Measurements from ENCODE around the gene RBMS1.

RBMS1 gene

DNA sequence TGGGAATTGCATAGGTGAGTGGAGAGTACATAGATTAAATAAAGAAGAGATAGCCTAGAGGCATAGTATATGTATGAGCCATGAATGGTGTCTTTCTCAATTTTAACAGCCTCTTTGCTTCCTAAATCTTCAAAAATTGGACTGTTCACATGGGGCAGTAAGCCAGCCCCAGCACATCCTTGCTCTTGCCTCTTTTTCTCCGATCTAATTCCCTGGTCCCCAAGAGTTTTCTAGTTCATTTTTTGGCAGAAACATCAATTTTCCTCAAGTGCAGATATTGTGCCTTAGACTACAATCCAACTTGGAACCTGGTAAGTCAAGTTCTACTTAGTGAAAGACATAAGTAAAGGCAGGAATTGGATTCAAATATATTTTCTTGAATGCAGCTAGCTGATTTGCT lies 243.7 kb downstream of the RBMS1 start:
- DNase-seq: no peak

DNA sequence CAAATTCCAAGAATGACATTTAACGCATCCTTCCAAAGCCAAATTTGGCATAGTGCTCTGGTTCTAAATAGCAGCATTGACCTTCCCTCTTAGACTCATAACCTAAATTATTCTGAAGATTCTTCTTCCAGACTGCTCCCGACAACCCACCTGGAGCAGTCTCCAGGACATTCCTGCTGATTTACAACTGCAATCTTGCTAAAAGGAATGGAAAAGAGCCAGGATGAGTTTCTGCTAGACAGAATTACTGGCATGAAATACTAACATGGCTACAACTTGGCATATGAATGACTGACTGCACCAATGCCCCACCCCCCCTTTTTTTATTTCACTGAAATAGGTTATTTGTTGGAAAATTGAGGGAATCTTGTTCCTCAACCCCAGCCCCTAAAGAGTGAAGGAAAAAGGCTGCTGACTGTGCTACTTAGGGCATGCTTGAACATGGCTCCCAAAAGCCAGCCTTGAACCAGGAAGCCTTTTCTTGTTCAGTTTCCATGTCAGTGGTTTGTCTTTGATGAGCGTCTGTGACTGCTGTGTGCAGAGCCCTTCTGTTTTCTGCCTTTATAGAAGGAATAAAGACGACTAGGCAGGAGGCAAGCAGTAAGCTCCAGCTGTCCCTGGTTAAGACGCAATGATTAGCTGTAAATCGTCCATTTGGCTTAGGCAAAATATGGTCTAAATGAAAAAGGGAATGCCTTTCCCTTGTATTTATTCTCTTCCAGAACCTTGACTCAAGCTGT lies 246.1 kb downstream of the RBMS1 start:
- no peak for DNase-seq

DNA sequence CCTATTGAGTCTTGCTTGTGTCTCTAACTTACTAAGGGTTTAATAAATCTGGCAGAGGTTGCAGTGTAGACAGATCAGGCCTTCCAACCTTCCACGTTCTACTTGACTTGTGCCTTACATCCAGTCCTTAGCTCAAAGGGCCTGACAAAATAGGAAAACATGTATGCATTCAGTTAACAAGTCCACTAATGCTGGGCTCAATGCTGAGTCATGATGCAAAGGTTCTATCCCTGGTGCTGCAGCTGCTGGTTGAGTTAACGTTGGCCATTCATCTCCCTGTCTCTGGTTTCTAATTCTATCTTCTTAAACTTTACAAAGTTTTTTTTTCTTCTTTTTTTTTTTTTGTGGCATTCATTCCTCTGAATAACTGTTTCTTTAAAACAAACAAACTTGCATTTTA lies 247.3 kb downstream of the RBMS1 start:
- no peak for DNase-seq

DNA sequence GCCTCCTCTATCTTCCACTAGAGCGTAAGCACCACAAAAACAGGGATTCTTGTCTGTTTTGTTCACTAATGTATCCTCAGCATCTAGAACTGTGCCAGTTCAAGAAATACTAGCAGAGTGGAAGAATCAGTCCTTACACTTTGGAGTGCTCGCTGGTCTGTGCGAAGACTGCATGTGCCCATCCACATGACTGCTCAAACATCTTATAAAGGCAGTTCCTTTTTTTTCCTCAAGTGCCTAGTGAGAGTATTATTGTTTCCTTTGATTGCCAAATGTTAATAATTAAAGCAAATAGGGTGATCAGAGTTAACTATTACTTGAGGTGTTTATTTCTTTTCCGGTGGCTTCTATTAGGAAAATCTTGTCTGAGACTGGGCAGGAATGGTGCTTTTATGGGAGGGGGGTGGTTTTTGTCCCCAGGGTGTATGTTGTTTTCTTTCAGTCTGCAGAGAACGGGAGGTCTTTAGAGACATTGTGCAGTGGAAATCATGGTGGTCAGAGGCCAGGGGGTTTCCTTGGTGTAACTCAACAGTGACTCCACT lies 247.9 kb downstream of the RBMS1 start:
- no peak for DNase-seq

DNA sequence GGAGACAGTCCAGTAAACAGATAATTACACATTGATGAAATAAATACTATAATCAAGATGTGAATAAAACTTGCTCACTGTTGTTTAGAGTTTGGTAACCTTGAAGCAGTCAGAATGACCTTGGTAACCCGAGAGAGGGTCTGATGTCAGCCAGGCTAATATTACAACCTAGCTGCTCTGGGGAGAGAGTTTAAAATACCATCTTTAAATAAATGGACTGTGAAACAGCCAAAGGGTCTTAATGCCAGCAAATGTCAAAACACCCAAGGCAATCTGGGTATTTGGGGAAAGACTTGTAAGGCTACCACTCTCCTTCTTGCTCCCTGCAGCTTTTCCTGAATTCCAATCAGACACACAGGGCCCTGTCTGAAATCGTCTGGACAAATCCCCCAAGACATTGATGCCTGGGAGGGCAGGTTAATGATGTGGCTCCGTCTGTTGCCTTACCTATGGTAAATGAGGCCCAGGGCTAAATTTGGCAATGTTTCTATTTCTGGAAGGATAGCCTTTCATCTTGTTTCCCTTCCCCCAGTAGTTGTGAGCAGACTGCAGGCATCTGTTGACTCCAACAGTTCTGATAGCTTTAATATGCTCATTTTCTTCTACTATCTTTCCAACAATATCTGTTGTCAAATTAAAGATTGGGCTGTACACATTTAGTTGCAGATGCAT lies 250.6 kb downstream of the RBMS1 start:
- no peak for DNase-seq

DNA sequence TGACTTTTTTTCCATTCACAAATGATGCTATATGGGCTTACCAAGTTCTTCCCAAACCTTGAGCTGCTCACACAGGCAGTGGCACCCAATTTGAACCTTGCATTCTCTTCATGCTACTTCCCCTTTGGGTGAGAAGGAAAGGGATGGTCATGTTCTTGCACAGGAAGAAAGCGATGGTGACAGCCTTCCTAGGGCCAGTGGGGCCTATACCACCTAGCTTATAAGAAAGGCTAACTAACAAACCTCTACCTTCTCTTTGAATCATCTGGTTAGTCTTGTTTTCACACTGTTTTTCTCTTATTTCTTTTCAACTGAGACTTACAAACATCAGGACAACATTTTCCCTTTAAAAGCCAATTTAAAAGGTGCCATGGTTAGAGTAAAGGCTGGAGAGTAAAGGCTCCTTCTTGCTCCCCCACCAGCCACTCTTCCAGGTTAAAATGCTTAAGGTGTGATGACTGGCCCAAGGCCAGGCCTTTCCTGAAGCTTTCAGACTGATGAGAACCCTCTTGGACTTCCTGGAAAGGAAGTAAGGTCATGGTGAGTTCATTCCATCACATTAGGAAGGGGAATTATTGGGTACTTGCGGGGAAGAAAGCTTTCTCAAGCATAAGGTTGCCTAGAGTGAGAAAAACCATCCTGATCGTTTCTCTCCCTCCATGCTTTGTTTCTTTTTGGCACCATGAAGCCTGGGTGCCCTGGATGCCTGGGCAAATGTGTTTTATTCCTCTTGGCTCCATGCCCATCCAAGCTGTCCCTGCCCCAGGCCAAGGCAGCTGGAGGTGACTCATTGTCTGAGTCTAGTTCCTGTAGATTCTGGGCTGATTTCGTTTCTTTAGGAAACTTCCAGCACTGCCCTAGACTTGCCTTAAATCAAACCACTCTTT lies 252.1 kb downstream of the RBMS1 start:
- no peak for DNase-seq

DNA sequence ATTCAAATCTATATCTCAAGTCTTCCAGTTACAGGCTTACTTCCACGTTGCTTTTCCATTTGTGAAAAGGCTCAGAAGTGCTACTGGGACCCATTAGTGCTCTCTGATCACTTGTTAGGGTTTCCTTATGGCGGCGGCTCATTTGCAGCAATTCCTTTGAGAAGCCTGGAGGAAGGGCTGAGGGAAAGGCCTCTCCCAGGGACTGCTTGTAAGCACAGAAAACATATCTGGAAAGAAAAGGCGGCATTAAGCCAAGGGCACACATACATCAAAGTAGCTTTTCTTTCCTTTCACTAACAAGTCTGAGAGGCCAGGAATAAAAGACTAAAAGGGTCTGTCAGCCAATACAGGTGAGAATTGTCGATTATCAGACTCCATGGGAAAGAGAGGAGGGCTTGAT lies 254.2 kb downstream of the RBMS1 start:
- no peak for DNase-seq

DNA sequence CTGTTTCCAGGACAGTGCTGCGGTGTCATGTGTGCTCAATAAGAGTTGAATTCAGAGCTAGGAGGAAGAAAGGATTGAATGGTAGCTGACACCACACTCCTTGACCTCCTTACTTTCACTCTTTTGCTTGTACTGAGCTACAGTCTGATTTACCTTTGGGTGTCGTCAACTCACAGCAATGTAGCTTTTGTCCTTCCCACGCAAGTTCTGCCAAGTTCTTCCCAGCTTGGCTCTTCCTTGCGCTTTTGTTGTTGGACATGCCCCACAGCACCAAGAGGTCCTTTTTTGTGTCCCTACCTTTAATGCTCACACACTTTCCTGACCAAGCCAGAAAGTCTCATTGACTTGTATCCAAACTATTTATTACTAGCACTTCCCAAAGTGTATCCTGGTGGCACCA lies 255.2 kb downstream of the RBMS1 start:
- no peak for DNase-seq

DNA sequence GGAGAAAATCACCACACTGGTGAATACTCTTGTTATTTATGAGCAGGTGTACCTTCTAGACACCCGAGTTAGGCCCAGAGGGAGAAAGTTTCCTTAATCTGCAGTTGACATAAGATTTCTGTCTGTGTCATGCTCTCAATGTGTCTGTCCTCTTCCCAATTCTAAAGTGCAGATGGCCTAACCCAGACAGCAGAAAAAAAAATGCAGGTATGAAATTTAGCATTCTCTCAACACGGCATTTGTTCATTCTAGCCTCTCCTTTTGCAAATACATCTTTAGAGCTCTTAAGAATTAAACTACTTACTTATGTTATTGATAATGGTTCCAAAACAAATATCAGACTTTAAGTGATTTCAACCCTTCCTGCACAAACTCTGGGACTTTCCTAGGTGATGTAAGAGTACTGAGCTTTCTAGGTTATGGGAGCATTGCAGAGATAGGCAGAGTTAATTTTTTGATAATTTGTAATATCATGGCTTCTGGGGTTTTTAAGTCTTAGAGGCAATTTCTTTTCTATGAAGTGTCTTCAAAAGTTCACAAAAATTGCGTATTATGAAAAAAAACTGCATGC lies 260.6 kb downstream of the RBMS1 start:
- no peak for DNase-seq

DNA sequence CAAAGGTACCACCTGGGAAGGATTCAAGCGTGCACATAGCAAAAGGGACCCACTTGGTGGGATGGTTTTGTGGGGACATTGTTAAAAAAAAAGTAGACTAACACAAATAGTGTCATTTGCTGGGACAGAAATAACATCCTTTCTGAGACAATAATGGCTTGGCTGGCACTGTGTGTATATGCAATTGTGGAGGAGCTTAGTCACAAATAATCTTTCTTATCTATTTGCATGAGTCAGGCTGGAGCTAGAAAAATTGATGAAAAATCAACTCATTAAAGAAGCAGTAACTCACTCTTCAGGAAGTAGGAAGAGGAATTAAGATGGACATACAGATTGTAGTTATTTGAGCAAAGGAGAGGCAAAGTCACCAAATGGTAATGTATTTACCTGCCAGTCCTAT lies 264.0 kb downstream of the RBMS1 start:
- no peak for DNase-seq

DNA sequence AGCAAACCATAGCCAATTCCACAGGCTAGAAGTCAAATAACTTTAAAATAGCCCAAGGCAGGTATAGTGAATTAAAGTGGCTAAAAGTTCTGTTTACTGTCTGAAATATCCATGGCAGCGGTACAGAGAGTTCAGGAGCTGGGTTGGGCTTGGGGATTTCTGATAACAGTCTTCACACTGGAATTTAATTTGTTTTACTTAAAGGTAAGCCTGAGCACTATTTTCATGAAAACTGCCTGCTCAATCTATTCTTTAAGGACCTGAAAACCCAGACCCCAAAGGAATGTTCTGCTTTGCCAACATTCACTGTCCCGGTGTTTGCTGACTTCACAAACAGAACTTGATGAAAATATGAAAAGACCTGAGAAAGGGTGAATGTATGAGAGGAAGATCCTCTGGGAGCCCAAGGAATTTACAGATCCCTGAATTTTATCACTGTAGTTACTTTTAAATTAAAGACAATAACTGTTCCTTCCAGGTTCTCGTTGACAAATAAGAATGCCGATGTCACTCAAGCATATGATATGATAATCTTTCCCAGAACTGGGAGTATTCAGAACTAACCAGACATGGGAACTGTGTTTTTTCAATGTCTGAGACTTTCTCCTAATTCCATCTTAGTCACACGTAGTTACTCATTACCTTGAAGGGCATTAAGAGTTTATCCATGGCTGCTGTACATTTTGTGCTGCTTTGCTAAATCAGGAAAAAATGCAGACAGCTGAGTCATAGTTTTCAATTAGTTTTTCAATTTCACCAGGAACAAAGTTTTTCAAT lies 265.3 kb downstream of the RBMS1 start:
- DNase-seq: no peak

DNA sequence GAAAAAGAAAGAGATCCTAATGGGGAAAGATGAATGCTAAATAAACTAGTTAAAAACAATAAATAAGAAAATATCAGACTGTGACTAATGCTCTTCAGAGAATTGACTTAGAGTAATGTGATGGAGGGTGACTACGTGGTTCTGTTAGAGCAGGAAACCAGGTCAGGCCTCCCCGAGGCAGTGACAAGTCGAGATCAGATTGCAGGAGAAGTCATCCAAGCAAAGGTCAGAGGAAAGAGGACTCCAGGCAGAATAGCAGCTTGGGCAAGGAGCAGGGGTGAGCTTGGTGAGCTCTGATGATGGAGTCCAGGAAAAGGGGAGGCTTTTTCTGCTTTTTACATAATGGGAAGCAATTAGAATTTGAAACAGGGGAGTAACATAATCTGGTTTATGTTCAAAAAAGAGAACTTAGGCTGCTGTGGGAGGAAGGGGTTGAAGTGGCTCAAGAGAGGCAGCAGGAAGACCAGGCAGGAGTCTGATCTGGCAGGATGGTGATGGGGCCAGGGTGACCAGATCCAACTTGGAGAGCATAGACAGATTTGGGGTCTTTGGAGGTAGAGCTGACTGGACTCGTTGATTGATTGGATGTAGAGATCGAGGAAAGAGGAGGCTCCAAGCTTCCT lies 266.2 kb downstream of the RBMS1 start:
- DNase-seq: no peak

DNA sequence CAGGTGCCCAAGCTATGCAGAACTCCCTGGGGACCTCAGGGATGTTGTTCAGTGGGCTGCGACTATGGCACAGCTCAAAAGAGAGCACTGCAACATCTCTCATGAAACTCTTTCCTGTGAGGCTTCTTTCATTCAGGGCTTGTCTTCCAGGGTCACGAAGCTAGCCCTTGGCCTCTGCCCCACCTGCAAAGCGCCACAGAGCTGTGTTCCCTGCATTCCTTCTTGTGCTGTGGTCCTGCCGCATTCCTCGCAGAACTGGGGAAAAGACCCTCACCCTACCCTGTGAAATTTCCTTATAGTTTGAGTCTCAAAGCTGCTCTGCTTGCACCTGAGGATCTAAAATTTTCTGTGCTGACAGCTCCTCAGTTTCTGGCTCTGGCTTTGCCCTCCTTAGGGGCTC lies 267.2 kb downstream of the RBMS1 start:
- no peak for DNase-seq

DNA sequence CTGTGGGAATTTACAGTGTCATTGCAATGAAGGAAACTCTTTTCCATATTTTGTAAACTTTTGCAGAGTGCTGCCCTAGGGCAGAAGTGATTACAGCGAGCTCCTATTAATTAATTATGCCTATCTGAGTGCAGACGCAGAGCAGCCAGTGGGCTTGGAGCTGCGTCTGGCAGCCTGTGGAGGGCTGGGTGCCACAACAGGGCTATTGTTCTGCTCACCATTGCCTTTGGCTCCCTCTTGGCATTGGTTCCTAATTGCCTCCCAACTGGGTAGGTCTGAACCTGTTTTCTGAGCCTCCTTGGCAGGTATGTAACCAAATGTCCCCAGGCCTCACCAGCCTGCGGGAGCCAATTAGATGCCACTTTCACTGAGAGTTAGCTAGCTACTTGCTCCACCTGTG lies 267.9 kb downstream of the RBMS1 start:
- no peak for DNase-seq

DNA sequence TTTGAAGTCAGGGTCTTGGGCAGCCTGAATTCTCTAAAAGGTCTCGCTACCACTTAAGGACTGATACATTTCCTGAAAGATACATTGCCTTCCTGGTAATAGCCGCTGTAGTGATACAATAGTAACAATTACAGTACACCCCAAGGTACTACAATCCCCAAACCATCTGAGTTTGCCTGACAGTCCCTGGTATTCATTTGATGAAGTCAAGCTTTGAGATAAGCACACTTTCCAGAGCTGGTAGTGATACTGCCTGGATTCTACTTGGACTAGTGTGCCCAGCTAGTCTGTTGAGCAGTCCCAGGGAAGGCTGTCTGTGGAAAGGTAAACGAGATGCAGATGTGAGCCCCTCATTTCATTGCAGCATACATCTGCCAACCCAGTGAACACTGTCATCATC lies 269.1 kb downstream of the RBMS1 start:
- DNase-seq: no peak

DNA sequence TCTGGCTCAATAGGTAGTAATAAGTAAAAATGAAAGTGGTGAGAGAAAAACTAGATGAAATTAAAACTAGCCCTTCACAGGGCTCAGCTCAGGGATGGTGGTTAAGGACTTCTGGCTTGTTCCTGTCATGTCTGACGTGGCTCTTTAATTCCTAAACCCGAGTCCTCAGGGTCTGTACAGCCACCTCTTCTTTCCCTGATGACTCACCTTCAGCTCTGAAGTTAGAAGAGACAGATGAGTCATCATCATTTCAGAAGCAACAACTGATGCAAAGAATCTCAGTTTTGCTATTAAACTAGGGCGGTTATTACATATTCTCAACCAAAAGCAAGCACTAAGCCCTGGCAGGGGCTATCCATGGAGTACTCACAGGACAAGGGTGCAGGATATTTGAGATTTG lies 269.5 kb downstream of the RBMS1 start:
- no peak for DNase-seq

DNA sequence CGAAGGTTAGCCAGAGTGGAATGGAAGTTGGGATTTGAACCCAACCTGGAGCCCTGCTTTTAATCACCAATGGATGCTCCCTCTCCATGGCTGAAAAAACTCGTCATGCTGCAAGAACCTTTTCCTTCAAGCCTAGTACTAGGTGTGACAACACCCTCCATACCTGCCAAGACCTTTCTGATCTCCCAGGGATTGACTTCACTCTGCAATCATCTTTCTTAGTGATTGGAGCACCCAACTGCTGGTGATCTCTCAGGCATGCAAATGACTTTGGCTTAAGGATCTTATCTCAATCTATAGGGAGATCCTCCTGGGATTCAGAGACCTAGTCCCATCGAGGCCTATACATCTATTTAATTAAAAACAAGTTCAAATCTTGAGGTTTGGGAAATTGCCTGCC lies 270.0 kb downstream of the RBMS1 start:
- DNase-seq: no peak

DNA sequence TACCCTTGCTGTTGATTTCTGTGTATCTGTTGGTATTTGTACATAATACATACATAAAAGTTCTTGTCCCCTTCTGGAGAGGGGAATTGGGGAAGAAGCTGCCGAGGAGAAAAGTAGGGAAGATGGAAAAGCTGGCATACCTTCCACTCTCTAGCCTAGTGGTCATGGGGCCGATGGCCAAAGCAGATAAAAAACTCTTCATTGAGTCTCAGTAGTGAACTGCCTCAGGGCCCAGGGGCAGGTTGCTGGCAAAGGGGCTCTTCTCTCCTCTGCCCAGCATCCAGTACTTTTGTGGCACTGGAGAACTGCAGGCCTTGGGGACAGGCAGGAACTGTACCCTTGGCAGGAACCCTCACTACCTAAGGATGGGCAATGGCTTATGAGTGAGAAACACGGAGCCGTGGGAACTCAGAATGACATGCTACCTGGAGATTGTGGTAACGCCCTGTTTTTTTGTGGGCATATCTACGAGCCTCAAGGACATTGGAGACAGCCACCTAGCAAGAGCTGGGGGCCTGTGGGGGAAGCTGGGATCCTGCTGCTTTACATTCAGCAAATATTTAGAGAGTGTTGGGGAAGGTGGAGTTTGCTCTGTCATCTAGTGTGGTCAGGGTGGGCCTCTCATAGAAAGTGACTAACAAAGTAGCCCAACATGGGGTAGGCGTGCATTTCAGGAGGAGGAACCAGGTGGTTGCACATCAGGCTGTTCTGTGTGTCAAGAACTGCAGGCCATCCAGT lies 270.9 kb downstream of the RBMS1 start:
- no peak for DNase-seq
